GM19467 (cell line): ENCODE results near the gene EPS15.
"Not testable (repeated sequence)": the region's sequence is repeated elsewhere in the genome, so short reads cannot be mapped to it uniquely, and the experiment has no call there.

Experiments
- ATAC-seq: cut with Tn5 transposase; IDR thresholded peaks from one replicate; pipeline ENCODE4 v1.9.1; 2021; ENCODE audit warnings: mild to moderate bottlenecking, moderate library complexity; ENCODE audit not compliant: unreplicated experiment

Gene EPS15

DNA sequence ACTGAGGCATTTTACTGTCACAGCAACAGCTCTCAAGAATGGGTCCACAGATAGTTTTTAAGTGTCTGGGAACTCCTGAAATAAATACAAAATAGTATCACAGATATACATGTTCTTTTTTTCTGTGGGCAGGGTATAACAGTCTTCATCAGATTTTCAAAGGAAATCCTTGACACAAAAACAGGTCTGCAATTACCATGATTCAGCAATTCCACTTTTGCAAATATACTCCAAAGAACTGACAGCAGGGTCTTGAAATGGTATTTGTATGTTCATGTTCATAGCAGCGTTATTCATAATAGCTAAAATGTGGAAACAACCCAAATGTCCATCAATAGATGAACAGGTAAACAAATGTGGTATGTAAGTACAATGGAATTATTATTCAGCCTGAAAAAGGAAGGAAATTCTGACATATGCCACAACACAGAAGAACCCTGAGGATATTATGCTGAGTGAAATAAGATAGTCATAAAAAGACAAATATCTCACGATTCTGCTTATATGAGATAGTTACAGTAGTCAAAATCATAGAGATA lies 85.0 kb downstream of the EPS15 start:
- ATAC-seq, result no peak

DNA sequence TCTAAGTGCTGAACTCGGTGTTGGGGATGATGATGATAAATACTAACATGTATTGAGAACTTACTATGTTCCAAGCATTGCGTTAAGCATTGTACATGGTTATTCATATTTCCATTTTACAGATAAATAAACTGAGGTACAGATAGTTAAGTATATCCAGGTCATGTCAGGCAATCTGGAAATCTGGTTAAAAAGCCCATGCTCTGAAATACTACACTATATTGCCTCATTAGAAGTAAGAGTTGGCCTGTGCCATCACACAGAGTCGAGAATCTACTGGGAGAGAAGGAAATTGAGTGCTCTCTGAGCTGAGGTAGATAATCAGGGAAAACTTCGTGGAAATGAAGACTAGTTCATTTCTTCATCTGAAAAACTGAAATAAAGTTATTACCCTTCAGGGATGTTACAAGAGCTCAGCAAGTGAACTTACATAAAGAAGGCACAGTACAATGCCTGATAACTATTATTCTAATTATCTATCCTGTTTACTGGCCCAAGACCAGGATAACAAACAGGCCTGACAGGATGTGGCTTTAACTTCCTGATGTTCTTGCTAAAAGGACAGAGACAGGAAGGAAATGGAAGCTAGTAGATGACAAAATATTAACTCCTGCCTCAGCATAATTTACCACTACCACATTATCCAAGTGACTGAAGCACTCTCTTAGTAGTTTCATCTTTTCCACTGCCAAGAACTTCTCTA lies 85.6 kb downstream of the EPS15 start:
- ATAC-seq, result no peak

DNA sequence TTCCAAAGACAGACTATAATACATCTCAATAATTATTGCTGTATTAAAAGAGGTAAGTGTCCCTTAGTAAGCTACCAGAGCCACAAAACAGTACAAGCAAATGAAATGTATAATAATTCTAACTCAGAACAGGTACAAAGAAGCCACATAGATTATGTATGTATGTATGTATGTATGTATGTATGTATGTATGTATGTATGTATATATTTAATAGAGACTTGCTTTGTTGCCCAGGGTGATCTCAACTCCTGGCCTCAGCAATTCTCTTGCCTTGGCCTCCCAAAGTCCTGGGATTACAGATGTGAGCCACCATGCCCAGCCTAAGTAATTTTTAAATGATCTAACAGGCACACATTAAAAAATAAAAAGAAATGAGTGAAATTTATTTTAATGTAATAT lies 86.9 kb downstream of the EPS15 start:
- ATAC-seq, result no peak

DNA sequence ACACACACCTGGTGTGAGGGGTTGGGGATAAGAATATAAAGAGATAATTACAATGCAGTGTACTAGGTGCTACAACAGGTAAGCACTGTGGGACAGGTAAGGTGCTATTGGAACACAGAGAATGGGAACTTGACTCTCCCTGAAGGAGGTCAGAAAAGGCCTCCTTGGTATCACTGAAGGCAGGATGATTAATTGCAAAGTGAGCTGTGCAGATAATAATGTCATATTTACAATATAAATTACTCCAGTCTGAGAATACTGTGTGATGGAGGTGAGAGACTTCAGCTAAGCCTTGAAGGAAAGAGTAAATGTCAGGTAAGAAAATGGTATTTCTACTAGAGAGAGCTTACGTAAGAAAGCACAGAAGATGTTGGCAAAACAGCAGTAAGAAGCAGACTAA lies 91.6 kb downstream of the EPS15 start:
- no peak for ATAC-seq

DNA sequence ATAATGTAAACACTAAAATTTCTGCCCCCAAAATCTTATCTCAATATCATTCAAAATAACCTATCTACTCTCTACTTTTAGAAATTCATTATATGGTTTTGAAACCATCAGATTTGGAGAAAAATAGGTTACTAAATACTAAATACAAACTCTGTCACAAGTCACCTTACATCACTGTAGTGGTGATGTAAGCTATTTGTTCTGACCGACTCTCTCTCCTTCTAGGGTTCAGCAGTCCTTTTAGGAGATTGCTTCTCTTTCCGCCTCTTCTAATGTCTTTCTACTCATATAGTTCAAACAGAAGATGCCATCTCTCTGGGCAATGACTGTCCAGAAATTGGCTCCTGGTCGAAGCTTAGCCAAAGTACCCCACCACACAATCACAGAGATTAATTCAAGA lies 93.1 kb downstream of the EPS15 start:
- no peak for ATAC-seq

DNA sequence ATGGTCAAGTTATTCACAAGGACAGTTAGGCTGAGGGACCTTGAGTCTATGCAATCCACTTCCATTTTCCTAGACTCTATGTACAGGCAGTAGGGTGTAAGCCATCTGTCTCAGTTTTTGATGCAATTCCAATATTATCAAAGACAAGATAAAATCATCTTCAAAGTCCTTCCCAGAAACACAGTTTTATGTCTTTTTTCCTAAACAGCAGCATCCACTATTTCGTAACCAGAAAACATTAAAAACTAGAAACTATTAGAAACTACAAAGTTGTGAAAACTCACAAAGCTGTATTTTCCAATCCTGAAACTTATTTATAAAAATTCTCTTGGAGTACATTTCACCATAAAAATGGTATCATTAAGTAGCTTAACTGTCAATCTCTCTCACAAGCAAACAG lies 93.8 kb downstream of the EPS15 start:
- ATAC-seq, result no peak

DNA sequence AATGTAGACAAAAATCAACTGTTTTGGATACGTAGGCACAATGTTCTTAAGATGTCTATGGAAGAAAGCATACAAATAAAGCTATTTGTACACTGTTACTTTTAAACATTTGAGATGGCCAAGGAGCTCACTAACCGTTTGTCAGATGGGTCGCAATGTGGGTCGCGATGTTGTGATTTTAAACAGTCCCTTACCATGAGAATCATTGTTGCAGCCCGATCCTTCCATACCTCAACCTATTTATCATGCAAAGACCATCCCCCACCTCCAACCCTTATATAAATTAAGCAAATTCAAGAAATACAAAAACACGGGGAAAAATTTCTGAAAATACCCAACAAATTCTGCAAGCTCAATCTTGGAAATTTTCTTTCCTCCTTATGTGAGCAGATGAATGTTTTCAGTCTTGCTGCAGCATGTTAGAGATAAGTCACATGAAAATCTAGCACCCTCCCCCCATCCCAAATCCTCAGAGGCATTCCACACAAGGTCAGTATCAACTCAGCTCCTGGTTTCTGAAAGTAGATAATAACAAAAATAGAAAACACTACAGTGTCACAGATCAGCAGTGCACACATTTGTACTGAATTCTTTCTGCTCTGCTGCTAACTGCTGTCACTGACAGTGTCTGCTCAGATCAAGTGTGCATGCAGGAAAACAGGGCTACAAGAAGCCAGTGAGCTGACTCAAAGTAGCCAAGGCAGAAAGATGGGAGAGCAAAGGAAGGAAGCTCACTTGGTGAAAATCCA lies 95.8 kb downstream of the EPS15 start:
- ATAC-seq, result no peak

DNA sequence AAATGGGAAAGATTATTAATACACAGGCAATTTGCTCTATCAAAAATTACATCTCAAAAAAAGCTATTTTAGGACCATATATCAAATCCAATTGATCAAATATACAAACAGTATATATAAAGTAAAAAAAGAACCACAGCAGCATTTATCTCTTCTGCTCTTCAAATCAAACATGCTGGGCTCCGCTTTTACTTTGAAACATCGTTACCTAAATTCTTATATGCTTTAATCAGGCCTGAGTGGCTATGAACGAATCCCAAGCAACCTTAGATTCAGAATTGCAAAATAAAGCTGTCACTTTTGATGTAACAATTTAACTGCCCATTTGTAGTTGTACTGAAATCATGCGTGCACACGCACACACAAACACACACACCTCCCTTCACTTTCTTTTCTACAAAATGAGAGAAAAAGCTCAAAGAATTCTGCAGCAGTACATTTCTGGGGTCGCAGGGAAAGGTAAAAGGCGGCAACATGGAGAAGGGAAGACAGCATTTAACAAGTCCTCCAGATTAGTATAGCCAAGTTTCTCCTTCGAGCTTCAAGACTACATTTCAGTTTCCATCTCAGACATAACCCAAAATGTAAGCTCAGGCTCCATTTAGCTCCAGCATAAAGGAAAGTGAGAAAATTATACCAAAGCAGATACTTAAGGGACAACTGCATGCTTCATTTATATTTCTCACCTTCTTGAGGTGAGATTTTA lies 96.5 kb downstream of the EPS15 start:
- ATAC-seq, result no peak

DNA sequence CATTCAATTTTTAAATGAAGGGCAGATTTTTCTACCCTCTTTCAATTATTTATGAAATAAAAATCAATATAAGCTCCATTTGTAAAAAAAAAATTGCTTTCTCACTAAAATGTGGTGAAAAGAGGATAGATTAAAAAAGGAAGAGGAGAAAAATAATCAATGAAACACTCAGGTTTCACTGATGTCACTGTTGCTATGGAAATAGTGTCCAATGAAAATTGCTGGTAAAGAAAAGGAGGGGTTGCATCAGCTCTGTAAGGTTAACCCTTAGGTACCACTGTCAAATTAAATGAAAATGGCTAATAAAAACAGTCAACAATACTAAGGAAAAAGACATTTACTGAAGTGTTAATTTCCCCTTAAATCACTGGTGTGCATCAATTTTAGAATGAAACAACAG lies 97.1 kb downstream of the EPS15 start:
- no peak for ATAC-seq

DNA sequence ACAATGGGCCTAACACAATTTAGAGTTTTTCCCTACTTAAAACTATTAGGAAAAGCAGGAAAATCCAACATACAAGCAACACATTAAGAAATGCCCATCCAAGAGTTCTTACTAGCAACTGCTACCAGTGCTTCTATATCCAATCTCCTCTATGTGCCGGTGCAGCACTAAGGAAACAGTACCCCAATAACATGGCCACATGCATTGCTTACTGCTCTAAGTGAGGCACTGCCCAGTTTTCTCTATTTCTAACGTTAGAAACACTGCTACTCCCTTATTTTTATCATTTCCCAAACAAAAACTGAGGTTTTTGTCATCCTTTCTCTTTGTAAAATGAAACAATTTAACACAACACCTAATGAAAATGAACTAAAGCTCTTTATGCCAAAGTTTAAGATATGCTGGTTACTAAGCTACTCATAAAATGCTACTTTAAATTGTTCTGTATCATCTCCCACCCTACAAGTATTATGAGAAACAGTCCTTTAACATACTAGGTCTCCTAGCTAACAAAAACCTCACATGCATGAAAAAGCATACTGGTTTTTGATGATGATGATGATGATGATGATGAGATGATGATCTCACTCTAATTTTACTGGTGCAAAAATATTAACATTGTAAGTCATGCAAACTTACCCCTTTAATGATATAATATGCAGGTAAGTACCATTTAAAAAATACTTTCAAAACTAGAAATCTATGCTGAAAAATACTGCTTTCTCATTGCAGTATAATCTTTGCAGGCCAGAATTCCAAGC lies 98.0 kb downstream of the EPS15 start:
- ATAC-seq, result no peak

DNA sequence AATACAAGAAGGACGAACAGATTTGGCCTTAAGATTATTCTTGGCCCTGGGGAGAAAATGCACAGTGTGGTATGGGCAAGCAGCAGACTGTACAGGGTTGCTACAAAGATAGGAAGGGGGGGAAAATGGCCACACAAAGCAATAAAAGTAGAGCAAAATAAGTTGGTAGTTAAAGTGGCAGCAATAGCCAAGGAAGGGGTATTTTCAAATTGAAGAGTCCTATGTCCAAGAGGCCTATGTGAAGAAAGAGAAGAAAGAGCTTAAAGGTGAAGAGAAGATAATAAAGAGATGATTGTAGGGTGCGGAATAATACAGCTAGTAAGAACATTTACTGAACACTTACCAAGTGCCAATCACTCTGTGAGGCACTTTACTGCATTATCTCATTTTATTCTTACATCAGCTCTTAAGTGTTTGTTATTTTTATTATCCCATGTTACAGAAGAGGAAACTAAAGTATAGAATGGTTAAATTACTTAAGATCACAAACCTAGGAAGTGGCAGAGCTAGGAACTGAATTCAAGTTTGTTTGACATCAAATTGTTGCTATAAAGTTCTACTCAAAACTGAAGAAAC lies 100.6 kb downstream of the EPS15 start:
- ATAC-seq, result no peak

DNA sequence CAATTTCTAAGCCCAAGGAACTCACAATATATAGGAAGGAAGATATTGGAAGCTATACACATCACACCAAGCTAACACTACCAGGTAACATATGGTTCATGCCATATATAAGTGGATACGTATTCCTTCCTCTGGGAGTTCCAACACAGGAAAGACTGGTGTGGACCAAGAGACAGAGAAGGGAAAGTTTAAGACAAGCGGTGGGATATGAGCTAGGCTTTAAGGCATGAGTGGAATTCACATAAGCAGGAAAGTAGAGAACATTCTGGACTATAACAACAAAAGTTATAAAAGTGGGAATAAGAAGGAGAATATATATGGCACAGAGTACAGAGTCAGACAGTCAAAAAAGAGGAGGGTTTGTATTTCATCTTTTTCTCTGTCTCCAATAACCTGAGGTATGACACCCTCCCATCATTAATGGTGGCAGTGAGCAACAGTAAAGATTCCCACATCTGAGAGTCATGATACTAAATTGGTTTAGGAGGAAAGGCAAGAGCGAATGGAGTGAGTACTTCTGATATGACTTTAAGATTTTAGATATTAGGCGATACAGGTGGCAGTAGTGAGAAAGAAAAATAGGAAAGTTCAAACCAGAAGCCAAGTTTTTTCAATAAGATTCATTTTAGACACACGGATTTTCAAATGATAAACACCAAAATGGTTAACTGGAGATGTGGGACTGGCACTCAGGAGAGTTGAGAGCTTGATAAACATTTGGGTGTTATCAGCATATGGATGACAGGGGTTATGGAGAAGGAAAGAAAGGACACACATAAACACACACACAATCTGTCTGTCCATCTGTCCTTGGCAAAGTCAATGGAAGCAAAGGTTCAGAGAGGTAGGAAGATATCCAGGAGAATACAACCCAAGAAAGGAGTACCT lies 101.3 kb downstream of the EPS15 start:
- no peak for ATAC-seq

DNA sequence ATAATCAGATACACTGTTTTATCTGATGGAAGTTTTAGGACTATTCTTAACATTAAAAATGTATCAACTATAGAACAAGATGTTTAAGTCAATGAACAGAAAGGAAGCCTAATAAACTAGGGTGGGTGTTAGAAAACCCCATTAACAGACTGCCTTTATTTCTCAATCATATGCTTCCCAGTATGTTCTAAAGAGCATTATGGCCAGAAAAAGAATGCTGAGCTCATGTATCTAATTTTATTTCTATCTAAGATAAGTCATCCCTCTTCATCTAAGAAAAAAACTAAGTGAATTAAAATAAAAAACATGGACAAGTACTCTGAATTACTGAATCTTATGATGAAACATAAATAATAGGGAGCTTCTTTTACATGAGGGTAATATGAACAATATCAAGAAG lies 102.2 kb downstream of the EPS15 start:
- ATAC-seq, result no peak

DNA sequence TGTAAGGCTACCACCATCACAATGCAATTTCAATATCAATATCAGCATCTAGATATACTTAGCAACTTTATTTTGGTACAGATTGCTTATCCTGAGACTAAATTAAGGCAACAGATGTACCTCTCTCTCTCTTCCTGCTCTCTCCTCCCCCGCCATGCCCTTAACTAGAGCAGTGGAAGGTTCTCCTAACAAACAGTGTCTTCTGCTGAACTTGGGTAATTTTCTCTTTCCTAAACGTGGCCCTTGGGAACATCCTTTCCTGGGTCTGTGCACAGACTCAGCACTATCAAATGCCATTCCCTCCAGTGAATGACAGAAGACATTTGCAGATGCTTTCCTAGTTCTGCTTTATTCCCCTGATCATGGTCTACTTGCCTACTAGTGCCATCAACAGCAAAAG lies 103.1 kb downstream of the EPS15 start:
- no peak for ATAC-seq

DNA sequence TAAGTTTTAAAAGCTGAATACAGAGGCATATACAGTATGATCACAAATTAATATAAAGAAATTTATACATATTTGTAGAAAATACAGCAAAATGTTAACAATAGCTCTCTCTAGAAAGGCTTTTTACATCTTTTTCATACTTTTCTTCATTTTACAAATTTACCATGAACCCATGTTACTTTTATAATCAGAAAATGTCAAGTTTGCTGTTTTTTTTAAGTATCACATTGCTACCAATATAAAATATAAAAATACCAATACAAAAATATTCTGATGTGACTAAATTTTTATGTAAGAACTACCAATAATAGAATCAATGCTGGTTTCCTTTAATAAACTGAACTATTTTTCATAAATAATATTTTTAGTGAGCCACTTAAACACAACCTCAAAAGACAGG lies 104.3 kb downstream of the EPS15 start:
- ATAC-seq, result no peak

DNA sequence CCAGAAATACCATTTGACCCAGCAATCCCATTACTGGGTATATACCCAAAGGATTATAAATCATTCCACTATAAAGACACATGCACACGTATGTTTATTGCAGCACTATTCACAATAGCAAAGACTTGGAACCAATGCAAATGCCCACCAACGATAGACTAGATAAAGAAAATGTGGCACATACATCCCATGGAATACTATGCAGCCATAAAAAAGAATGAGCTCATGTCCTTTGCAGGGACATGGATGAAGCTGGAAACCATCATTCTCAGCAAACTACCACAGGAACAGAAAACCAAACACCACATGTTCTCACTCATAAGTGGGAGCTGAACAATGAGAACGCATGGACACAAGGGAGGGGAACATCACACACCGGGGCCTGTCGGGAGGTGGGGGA lies 107.2 kb downstream of the EPS15 start:
- not testable (repeated sequence) for ATAC-seq

DNA sequence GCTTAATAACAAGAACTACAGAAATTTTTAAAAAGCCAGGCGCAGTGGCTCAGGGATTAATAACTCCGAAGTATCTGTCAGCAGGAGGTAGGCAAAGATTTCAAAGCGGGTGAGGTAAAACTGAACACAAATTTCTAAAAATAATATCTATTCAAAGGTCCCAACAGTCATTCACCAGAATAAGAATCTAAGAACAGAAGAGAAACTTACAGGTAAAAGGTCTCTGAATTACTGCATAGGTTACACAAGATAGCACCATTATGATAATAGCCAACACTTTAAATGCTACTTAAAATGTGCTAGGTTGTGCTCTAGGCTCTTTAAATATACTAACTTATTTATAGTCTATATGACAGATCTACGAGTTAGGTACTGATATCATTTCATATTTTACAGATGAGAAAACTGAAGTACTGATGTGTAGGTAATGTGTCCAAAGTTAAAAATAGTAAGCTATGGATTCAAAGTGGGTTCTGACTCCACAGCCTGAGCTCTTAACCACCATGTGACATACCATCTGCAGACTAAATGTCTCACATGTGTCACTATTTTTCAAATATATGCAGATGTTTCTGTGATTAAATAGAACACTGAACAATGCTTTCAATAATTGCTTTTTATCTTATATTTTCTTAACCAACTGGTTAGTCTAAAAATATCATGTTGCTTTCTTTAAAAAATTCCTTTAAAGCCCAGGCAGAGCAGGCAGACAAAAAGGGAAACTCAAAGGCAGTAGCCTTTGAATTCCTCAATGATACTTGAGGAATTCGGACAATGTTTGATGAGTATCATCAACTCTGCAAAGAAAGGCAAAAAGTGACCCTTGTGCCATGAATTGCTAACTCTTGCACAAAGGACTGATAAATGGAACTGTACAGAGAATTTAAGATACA lies 108.3 kb downstream of the EPS15 start:
- no peak for ATAC-seq

DNA sequence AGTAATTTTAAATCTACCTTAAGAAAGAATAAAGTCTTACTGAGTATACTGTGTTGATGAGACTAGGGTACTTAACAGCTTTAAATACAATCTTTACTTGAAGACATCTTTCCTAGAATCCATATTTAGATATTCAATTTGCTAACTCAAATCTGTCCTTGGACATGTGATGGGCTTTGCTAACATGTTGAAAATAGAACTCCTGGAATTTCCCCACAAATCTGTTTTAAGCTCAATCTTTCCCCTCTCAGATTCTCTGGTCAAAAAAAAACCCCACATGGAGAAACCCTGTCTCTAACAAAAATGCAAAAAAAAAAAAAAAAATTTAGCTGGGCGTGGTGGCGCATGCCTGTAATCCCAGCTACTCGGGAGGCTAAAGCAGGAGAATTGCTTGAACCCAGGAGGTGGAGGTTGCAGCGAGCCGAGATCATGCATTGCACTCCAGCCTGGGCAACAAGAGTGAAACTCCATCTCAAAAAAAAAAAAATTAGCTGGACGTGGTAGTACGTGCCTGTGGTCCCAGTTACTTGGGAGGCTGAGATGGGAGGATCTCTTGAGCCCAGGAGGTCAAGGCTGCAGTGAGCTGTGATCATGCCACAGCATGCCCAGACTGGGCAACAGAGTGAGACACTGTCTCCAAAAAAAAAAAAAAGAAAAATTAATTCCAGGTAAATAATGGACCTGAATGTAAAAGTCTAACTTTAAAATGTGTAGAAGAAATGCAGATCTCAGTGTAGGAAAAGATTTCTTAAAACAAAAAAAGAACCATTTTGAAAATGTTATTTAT lies 109.1 kb downstream of the EPS15 start:
- not testable (repeated sequence) for ATAC-seq
